Upper lobe of left lung (tissue), 4 donors: ENCODE data around the gene COL6A3.

ENCODE experiments used
- EP300 ChIP-seq, 4 donors: sonication (generic); formaldehyde crosslinking; IDR thresholded peaks; one replicate each; pipeline ENCODE4 v1.5.1; 2017; ENCODE audit warnings: antibody characterized with exemption in 4 of 4, control low read depth in 2 of 4
- POLR2A ChIP-seq, 4 donors: fragments of 450-650 bp; IDR thresholded peaks; one replicate each; pipeline ENCODE4 v1.5.1; 2016 to 2017; ENCODE audit warnings: antibody characterized with exemption in 4 of 4, mild to moderate bottlenecking in 2 of 4
- TF ChIP-seq, protein P1 (sequence below), 6 experiments: fragments of 450-650 bp in 4 of 6; fragments of 200-600 bp in 2 of 6; sonication (generic) in 2 of 6; IDR thresholded peaks; one replicate each; pipeline ENCODE4 v1.5.1; 2016 to 2019; ENCODE audit warnings: antibody characterized with exemption in 6 of 6

DNA sequence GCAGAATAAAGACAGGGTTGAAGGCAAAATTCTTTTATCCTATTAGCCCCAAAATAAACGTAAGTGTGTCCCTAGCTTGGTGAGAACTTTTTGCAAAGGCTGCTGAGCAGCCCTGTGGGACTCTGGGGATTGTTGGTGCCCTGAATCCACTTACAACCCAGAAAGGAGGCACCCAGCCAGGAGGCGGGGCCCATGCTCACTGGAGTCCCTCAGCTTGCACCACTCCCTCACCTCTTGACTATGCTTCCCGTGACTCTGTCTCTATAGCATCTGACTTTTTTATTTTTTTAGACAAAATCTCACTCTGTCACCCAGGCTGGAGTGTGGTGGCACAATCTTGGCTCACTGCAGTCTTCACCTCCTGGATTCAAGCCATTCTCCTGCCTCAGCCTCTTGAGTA is 15.8 kb upstream of the COL6A3 start:
- no peak for TF ChIP-seq POLR2A (IDR thresholded peaks at IDR 0.05)
- TF ChIP-seq, protein P1, sequence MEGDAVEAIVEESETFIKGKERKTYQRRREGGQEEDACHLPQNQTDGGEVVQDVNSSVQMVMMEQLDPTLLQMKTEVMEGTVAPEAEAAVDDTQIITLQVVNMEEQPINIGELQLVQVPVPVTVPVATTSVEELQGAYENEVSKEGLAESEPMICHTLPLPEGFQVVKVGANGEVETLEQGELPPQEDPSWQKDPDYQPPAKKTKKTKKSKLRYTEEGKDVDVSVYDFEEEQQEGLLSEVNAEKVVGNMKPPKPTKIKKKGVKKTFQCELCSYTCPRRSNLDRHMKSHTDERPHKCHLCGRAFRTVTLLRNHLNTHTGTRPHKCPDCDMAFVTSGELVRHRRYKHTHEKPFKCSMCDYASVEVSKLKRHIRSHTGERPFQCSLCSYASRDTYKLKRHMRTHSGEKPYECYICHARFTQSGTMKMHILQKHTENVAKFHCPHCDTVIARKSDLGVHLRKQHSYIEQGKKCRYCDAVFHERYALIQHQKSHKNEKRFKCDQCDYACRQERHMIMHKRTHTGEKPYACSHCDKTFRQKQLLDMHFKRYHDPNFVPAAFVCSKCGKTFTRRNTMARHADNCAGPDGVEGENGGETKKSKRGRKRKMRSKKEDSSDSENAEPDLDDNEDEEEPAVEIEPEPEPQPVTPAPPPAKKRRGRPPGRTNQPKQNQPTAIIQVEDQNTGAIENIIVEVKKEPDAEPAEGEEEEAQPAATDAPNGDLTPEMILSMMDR (IDR thresholded peaks at IDR 0.05), result no peak
- no peak for TF ChIP-seq EP300 (IDR thresholded peaks at IDR 0.05)
